GM12874 (cell line): ENCODE data around the gene CUL7.

Source experiments
- CTCF ChIP-seq: IDR thresholded peaks from 2 replicates; pipeline ENCODE4 v1.5.1; 2011; ENCODE audit warnings: low read depth, mild to moderate bottlenecking, control low read depth, low read length, moderate library complexity; ENCODE audit not compliant: insufficient read depth

Gene CUL7

GRCh38 chr6:43053545-43054205 lies at the start of gene CUL7:
Gene CUL7, minus strand, starts transcription at chr6:43053851. Its CDS starts 1,063 bp downstream, at chr6:43052788.
- no peak for TF ChIP-seq CTCF

GRCh38 chr6:43101497-43101896 lies 47.8 kb upstream of the CUL7 start:
- TF ChIP-seq CTCF, result no peak

- TF ChIP-seq CTCF, result no peak
Observed at GRCh38 chr6:43097502-43097901, 43.9 kb upstream of the CUL7 start.

- no peak for TF ChIP-seq CTCF
Observed at GRCh38 chr6:43097098-43097489, 43.4 kb upstream of the CUL7 start.

- TF ChIP-seq CTCF, result no peak
Observed at GRCh38 chr6:43096451-43097097, 42.9 kb upstream of the CUL7 start.

- TF ChIP-seq CTCF, result no peak
Observed at GRCh38 chr6:43095939-43096338, 42.3 kb upstream of the CUL7 start.

GRCh38 chr6:43093436-43094289 lies 40.0 kb upstream of the CUL7 start:
- TF ChIP-seq CTCF, result no peak
